ENCODE results near the gene SEPTIN2. TPM values are rescaled to one million over a fixed set of nuclear protein-coding genes. Genes with fewer than 3 reads are reported as not detected.
A peak's percentile ranks its signal among the peaks of the same experiment; 100 is the strongest.
"Not testable (repeated sequence)": the region's sequence is repeated elsewhere in the genome, so short reads cannot be mapped to it uniquely, and the experiment has no call there.

Gene SEPTIN2
- total RNA-seq, 1 experiment from 2014 or later, result 353 TPM

DNA sequence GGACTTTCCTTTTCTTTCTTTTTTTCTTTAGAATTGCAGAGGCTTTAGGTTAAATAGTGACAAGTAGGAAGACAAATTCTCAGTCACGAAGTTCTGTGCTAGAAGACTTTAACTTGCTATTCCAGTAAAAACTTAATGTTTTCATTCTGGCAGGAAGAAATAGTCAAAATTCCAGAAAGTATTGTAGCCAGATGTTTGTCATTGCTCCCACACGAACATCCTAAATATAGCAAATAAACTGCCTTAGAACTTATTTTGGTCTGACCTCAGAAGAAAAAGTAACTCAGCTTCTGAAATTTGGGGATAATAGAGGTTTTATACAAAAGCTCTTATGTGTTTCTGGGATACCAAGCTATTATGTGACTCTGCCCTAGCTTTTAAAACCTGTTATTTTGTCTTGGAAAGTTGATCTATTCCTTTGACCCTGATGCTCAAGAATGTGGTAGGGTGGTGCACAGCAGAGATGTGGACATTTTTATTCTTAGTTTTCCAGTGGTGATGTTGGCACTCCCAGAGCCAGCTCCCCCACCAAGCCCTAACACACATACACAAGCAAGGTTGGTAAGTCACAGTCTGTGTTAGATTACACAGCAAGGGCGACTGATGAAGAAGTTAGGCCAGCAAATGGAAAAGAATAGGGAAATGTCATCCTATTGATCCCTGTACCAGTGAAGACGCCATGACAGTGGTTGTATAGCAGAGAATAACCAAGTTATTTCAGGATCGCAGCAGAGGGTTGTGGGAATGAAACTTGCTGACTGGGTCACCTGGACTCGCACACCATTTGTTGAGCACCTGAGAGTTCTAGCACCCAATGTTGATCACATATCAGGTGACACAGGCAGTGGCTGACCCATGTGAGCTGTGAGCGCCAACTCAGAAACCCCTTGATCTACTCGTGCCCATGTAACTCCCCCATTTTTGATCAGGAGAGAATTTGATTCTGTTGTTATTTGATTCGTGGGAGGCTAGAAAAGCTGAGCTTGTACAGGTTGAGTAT lies 64.1 kb downstream of the SEPTIN2 start:
- Mint-ChIP-seq H3K36me3 (peaks cover 11% of the 10 kb centered on the region), H3K9me3 (no peaks in the 10 kb centered on the region), H3K4me3 (no peak overlapping the region), H3K4me1 (no peaks in the 10 kb centered on the region), H3K27ac (no peak overlapping the region), H3K27me3 (ENCODE audit: low read depth) (no peaks in the 10 kb centered on the region)
- TF ChIP-seq, protein P1, sequence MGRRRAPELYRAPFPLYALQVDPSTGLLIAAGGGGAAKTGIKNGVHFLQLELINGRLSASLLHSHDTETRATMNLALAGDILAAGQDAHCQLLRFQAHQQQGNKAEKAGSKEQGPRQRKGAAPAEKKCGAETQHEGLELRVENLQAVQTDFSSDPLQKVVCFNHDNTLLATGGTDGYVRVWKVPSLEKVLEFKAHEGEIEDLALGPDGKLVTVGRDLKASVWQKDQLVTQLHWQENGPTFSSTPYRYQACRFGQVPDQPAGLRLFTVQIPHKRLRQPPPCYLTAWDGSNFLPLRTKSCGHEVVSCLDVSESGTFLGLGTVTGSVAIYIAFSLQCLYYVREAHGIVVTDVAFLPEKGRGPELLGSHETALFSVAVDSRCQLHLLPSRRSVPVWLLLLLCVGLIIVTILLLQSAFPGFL (CRISPR knock-in tag; IDR thresholded peaks at IDR 0.05; ENCODE audit: borderline replicate concordance), result no peak
- TF ChIP-seq OVOL2 (CRISPR knock-in tag; IDR thresholded peaks at IDR 0.05; ENCODE audit: borderline replicate concordance) (no peak), NFE2L1 (CRISPR knock-in tag; IDR thresholded peaks at IDR 0.05) (no peak), SP1 (CRISPR knock-in tag; conservative IDR thresholded peaks at IDR 0.05) (no peak), CREM (CRISPR knock-in tag; IDR thresholded peaks at IDR 0.05) (no peak), KAT7 (CRISPR knock-in tag; IDR thresholded peaks at IDR 0.05; ENCODE audit: borderline replicate concordance) (no peak), PRDM15 (CRISPR knock-in tag; IDR thresholded peaks at IDR 0.05) (no peak), SMAD3 (CRISPR knock-in tag; IDR thresholded peaks at IDR 0.05; ENCODE audit: borderline replicate concordance) (no peak), STAT6 (CRISPR knock-in tag; conservative IDR thresholded peaks at IDR 0.05; ENCODE audit: low read depth) (no peak), RORB (CRISPR knock-in tag; IDR thresholded peaks at IDR 0.05) (no peak)
- TF ChIP-seq, protein P2, sequence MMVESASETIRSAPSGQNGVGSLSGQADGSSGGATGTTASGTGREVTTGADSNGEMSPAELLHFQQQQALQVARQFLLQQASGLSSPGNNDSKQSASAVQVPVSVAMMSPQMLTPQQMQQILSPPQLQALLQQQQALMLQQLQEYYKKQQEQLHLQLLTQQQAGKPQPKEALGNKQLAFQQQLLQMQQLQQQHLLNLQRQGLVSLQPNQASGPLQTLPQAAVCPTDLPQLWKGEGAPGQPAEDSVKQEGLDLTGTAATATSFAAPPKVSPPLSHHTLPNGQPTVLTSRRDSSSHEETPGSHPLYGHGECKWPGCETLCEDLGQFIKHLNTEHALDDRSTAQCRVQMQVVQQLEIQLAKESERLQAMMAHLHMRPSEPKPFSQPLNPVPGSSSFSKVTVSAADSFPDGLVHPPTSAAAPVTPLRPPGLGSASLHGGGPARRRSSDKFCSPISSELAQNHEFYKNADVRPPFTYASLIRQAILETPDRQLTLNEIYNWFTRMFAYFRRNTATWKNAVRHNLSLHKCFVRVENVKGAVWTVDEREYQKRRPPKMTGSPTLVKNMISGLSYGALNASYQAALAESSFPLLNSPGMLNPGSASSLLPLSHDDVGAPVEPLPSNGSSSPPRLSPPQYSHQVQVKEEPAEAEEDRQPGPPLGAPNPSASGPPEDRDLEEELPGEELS (CRISPR knock-in tag; IDR thresholded peaks at IDR 0.05), result no peak
- TF ChIP-seq, protein P3, sequence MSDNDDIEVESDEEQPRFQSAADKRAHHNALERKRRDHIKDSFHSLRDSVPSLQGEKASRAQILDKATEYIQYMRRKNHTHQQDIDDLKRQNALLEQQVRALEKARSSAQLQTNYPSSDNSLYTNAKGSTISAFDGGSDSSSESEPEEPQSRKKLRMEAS (CRISPR knock-in tag; IDR thresholded peaks at IDR 0.05), result no peak
- no peak for DNase-seq (ENCODE audit: low spot score)
- ChIA-PET POLR2A (no interaction called here), CTCF (interaction anchor here (1.0 kb wide), 1 partner anchor 12 kb away, joined by 6 read pairs; no protein-coding TSS in a partner anchor)
- no peak for ATAC-seq

- peaks cover 4% of the 10 kb centered on the region; the same call in 1 of the 2 replicates for H3K36me3 Mint-ChIP-seq
- no peak for DNase-seq (ENCODE audit: low spot score)
Observed at GRCh38 chr2:241381872-241382271, 66.1 kb downstream of the SEPTIN2 start.

GRCh38 chr2:241385450-241385849 lies 69.7 kb downstream of the SEPTIN2 start:
- CTCF ChIA-PET, result interaction anchor here (1.1 to 1.5 kb wide), 2 partner anchors 22 to 225 kb away, joined by 3 to 5 read pairs; no protein-coding TSS in a partner anchor
- POLR2A ChIA-PET; ATAC-seq; DNase-seq (ENCODE audit: low spot score); H3K27me3 Mint-ChIP-seq (ENCODE audit: low read depth); H3K9me3 Mint-ChIP-seq; H3K4me1 Mint-ChIP-seq; H3K4me3 Mint-ChIP-seq; H3K36me3 Mint-ChIP-seq: not testable (repeated sequence)
- H3K27ac Mint-ChIP-seq, result peak overlapping the region; percentile 63; the same call in 1 of the 2 replicates

More at GRCh38 chr2:241381872-241382271, 66.1 kb downstream of the SEPTIN2 start:
- no peaks in the 10 kb centered on the region for H3K4me1 Mint-ChIP-seq
- H3K27me3 Mint-ChIP-seq (ENCODE audit: low read depth), result no peaks in the 10 kb centered on the region
- ChIA-PET CTCF (no interaction called here), POLR2A (no interaction called here)
- ATAC-seq, result no peak
- TF ChIP-seq JUN (CRISPR knock-in tag; IDR thresholded peaks at IDR 0.05) (no peak), MYBL2 (CRISPR knock-in tag; IDR thresholded peaks at IDR 0.05) (no peak)
- TF ChIP-seq, protein P4, sequence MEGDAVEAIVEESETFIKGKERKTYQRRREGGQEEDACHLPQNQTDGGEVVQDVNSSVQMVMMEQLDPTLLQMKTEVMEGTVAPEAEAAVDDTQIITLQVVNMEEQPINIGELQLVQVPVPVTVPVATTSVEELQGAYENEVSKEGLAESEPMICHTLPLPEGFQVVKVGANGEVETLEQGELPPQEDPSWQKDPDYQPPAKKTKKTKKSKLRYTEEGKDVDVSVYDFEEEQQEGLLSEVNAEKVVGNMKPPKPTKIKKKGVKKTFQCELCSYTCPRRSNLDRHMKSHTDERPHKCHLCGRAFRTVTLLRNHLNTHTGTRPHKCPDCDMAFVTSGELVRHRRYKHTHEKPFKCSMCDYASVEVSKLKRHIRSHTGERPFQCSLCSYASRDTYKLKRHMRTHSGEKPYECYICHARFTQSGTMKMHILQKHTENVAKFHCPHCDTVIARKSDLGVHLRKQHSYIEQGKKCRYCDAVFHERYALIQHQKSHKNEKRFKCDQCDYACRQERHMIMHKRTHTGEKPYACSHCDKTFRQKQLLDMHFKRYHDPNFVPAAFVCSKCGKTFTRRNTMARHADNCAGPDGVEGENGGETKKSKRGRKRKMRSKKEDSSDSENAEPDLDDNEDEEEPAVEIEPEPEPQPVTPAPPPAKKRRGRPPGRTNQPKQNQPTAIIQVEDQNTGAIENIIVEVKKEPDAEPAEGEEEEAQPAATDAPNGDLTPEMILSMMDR (IDR thresholded peaks at IDR 0.05), result no peak
- no peaks in the 10 kb centered on the region for H3K9me3 Mint-ChIP-seq
- H3K27ac Mint-ChIP-seq, result no peak overlapping the region; the same call in 1 of the 2 replicates
- H3K4me3 Mint-ChIP-seq, result no peak overlapping the region
